Measurements from ENCODE around the gene KLF3.

Gene KLF3

DNA sequence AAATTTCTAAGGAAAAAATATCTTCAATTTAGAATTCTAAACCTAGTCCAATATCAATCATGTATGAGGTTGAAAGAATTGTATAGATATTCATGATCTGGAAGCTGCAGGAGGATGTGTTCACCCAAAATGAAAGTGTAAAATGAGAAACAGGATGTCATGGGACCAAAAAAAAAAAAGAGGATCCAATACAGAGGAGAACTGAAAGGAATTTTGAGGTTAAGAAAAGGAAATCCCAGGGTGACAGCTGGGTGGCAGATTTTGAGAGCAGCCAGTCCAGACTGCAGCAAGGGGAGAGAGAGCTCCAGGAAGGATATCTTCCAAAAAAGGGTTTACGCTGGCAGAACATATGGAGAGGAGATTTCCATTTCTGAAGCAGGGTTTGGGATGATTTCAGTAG lies 79.9 kb downstream of the KLF3 start:
- no peak for DNase-seq (ENCODE audit: low read depth)

DNA sequence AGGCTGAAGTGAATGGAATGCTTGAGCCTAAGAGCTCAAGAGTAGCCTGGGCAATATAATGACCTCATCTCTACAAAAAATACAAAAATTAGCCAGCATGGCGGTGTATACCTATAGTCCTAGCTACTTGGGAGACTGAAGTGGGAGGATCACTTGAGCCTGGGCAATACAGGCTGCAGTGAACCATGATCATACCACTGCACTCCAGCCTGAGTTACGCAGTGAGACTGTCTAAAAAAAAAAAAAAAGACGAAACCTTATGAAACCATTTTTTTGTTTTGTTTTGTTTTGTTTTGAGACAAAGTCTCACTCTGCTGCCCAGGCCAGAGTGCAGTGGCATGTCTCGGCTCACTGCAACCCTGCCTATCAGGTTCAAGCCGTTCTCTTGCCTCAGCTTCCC lies 81.9 kb downstream of the KLF3 start:
- no peak for DNase-seq (ENCODE audit: low read depth)

DNA sequence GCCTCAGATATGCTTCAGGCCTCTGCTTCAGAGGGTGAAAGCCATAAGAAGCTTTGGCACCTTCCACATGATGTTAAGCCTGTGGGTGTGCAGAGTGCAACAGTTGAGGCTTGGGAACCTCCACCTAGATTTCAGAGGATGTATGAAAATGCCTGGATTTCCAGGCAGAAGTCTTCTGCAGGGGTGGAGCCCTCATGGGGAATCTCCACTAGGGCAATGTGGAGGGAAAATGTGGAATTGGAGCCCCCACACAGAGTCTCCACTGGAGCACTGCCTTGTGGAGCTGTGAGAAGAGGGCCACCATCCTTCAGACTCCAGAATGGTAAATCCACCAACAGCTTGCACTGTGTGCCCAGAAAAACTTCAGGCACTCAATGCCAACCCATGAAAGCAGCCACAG lies 83.6 kb downstream of the KLF3 start:
- no peak for DNase-seq (ENCODE audit: low read depth)

DNA sequence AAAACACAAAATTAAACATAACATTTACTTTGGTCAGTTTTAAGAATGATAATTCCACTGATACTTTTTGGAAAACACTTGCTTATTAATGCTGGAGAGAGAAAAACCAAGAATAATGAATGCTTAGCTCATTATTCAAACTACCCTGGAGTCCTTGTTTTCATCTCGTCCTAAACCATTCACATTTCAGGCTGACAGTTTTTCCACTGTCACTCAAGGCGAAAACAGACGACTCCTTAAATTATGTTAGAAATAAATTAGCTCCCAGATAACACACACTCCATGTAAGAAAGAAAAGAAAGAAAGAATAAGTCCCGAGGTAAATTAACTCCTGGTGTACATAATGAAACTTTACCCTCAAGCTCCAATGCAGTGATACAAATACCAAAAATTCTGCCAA lies 85.3 kb downstream of the KLF3 start:
- DNase-seq (ENCODE audit: low read depth), result no peak
